ENCODE results near the gene RAB10.
A peak's percentile ranks its signal among the peaks of the same experiment; 100 is the strongest.

The RAB10 gene

GRCh38 chr2:26001743-26002351, 32.0 kb upstream of the RAB10 start:
- peak; percentile 73 for ATAC-seq

GRCh38 chr2:26002632-26003310, 31.1 kb upstream of the RAB10 start:
- no peak for ATAC-seq
- TF ChIP-seq GLIS3 (CRISPR knock-in tag; IDR thresholded peaks at IDR 0.05) (no peak), TOX (CRISPR knock-in tag; IDR thresholded peaks at IDR 0.05; ENCODE audit: borderline replicate concordance) (no peak), ESRRG (CRISPR knock-in tag; IDR thresholded peaks at IDR 0.05) (no peak), ZNF565 (CRISPR knock-in tag; conservative IDR thresholded peaks at IDR 0.05; ENCODE audit: low read depth) (no peak), OSR1 (CRISPR knock-in tag; IDR thresholded peaks at IDR 0.05) (no peak), ZFP3 (CRISPR knock-in tag; IDR thresholded peaks at IDR 0.05) (no peak), PPARA (CRISPR knock-in tag; IDR thresholded peaks at IDR 0.05; ENCODE audit: borderline replicate concordance) (no peak), SNAI2 (CRISPR knock-in tag; IDR thresholded peaks at IDR 0.05) (no peak), RARB (CRISPR knock-in tag; IDR thresholded peaks at IDR 0.05) (no peak), ISL1 (CRISPR knock-in tag; IDR thresholded peaks at IDR 0.05) (no peak), CSDC2 (CRISPR knock-in tag; IDR thresholded peaks at IDR 0.05) (no peak), CSRNP3 (CRISPR knock-in tag; IDR thresholded peaks at IDR 0.05) (no peak), ARNTL (CRISPR knock-in tag; IDR thresholded peaks at IDR 0.05; ENCODE audit: borderline replicate concordance, low read depth) (no peak)

More at GRCh38 chr2:26001743-26002351, 32.0 kb upstream of the RAB10 start:
- TF ChIP-seq ARNTL (CRISPR knock-in tag; IDR thresholded peaks at IDR 0.05; ENCODE audit: borderline replicate concordance, low read depth) (no peak), TOX (CRISPR knock-in tag; IDR thresholded peaks at IDR 0.05; ENCODE audit: borderline replicate concordance) (no peak), OSR1 (CRISPR knock-in tag; IDR thresholded peaks at IDR 0.05) (no peak), ISL1 (CRISPR knock-in tag; IDR thresholded peaks at IDR 0.05) (0 out of 2 replicates have a peak, but pooled peaks have one; percentile 5), TSHZ2 (CRISPR knock-in tag; IDR thresholded peaks at IDR 0.05) (no peak), SNAI2 (CRISPR knock-in tag; IDR thresholded peaks at IDR 0.05) (no peak), PATZ1 (CRISPR knock-in tag; IDR thresholded peaks at IDR 0.05; ENCODE audit: borderline replicate concordance) (no peak)

GRCh38 chr2:26008095-26008494, 25.8 kb upstream of the RAB10 start:
- ATAC-seq: no peak

More at GRCh38 chr2:26008095-26008494, 25.8 kb upstream of the RAB10 start:
- TF ChIP-seq ZFP30 (CRISPR knock-in tag; IDR thresholded peaks at IDR 0.05) (no peak), ZNF8 (CRISPR knock-in tag; IDR thresholded peaks at IDR 0.05) (no peak), ZFP3 (CRISPR knock-in tag; IDR thresholded peaks at IDR 0.05) (no peak), SNAI2 (CRISPR knock-in tag; IDR thresholded peaks at IDR 0.05) (no peak), CREB5 (CRISPR knock-in tag; IDR thresholded peaks at IDR 0.05; ENCODE audit: low read depth) (no peak), ESRRG (CRISPR knock-in tag; IDR thresholded peaks at IDR 0.05) (no peak), ZNF70 (CRISPR knock-in tag; IDR thresholded peaks at IDR 0.05) (no peak), PATZ1 (CRISPR knock-in tag; IDR thresholded peaks at IDR 0.05; ENCODE audit: borderline replicate concordance) (no peak)

Data from SK-N-SH treated with all-trans-retinoic acid at 6 μM for 48 hours (cell line).